ENCODE data around the gene CRACR2A. TPM values are rescaled to one million over a fixed set of nuclear protein-coding genes. Genes with fewer than 3 reads are reported as not detected.
A peak's percentile ranks its signal among the peaks of the same experiment; 100 is the strongest.

CRACR2A gene
- total and polyA plus RNA-seq, 7 experiments from 2014 or later = 8.2 to 40.3 (median 31.4) TPM

DNA sequence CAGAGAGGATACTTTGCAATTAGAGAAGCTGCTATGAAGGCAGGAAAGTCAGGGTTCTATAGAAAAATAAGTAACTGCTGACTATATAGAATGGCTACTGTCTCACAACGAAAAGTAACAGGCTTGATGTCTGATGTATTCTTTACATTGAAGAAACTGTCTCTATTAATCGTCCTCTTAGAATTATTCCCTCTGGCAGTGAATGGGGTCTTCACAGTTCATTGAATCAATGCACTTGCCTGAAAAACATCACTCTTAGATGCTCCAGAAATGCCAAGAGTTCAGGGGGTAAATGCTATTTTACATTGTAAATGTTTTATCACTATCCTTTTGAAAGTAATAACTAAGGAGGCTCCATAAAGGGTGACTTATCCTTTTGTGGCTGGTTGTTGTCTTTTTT, 37.7 kb upstream of the CRACR2A start:
- Histone ChIP-seq H3K27ac (ENCODE audit: low read depth, low read length) (no peak overlapping the region), H3K36me3 (ENCODE audit: control insufficient read depth in 2 of 3, insufficient read depth in 3 of 3, low read length in 3 of 3) (no peaks in the 10 kb centered on the region), H3K4me3 (ENCODE audit: low read length) (no peak overlapping the region), H3K4me1 (ENCODE audit: control insufficient read depth in 2 of 2, insufficient read depth in 2 of 2, low read length in 2 of 2) (no peaks in the 10 kb centered on the region), H3K9me3 (ENCODE audit: control insufficient read depth in 2 of 3, low read length in 3 of 3) (no peaks in the 10 kb centered on the region), H3K27me3 (ENCODE audit: control insufficient read depth in 2 of 2, insufficient read depth in 2 of 2, low read length in 2 of 2) (no peaks in the 10 kb centered on the region)
- no peaks in the 10 kb centered on the region for H3K4me1 Mint-ChIP-seq
- no peak overlapping the region for H3K4me3 Mint-ChIP-seq
- peaks cover 0 to 11% (median 5%) of the 10 kb centered on the region in 11 donors for H3K9me3 Mint-ChIP-seq
- CTCF ChIA-PET = no interaction called here
- intact Hi-C loops (cut with micrococcal nuclease) = no loop called here
- POLR2A ChIA-PET = no interaction called here
- ATAC-seq = no peak
- no peaks in the 10 kb centered on the region for H3K27me3 Mint-ChIP-seq
- no peak for DNase-seq
- no peak overlapping the region for H3K27ac Mint-ChIP-seq
- H3K36me3 Mint-ChIP-seq = peaks cover 21 to 59% (median 43%) of the 10 kb centered on the region in 5 donors

DNA sequence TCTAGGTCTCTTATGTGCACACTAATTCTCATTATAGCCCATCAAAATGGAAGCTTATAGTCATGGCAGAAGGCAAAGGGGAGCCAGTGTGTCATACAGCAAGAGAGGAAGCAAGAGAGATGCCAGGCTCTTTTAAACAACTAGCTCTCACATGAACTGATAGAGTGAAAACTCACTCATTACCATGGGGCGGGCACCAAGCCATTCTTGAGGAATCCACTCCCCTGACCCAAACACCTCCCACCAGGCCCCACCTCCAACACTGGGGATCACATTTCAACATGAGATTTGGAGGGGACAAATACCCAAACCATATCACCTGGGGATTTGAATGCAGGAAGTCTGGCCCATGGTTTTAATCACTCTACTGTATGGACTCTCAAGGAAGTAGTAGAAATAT, 36.9 kb upstream of the CRACR2A start:
- Histone ChIP-seq H3K36me3 (ENCODE audit: control insufficient read depth in 2 of 3, insufficient read depth in 3 of 3, low read length in 3 of 3) (no peaks in the 10 kb centered on the region), H3K9me3 (ENCODE audit: control insufficient read depth in 2 of 3, low read length in 3 of 3) (no peaks in the 10 kb centered on the region), H3K27ac (ENCODE audit: low read depth, low read length) (no peak overlapping the region), H3K27me3 (ENCODE audit: control insufficient read depth in 2 of 2, insufficient read depth in 2 of 2, low read length in 2 of 2) (no peaks in the 10 kb centered on the region), H3K4me1 (ENCODE audit: control insufficient read depth in 2 of 2, insufficient read depth in 2 of 2, low read length in 2 of 2) (no peaks in the 10 kb centered on the region), H3K4me3 (ENCODE audit: low read length) (no peak overlapping the region)
- Mint-ChIP-seq H3K9me3 (peaks cover 0 to 11% (median 5%) of the 10 kb centered on the region in 11 donors), H3K36me3 (peaks cover 21 to 59% (median 39%) of the 10 kb centered on the region in 5 donors), H3K4me3 (no peak overlapping the region), H3K4me1 (no peaks in the 10 kb centered on the region), H3K27ac (no peak overlapping the region), H3K27me3 (no peaks in the 10 kb centered on the region)
- ChIA-PET POLR2A (no interaction called here), CTCF (interaction anchor here (1.1 kb wide), 1 partner anchor 490 kb away, joined by 4 read pairs; no protein-coding TSS in a partner anchor)
- intact Hi-C loops (cut with micrococcal nuclease) = no loop called here
- ATAC-seq (no peak), DNase-seq (no peak)

GRCh38 chr12:3777206-3777809, 24.4 kb upstream of the CRACR2A start:
- Histone ChIP-seq H3K27me3 (ENCODE audit: control insufficient read depth in 2 of 2, insufficient read depth in 2 of 2, low read length in 2 of 2) (no peaks in the 10 kb centered on the region), H3K36me3 (ENCODE audit: control insufficient read depth in 2 of 3, insufficient read depth in 3 of 3, low read length in 3 of 3) (no peaks in the 10 kb centered on the region), H3K9me3 (ENCODE audit: control insufficient read depth in 2 of 3, low read length in 3 of 3) (no peaks in the 10 kb centered on the region), H3K27ac (ENCODE audit: low read depth, low read length) (no peak overlapping the region), H3K4me3 (ENCODE audit: low read length) (no peak overlapping the region), H3K4me1 (ENCODE audit: control insufficient read depth in 2 of 2, insufficient read depth in 2 of 2, low read length in 2 of 2) (no peaks in the 10 kb centered on the region)
- DNase-seq (peak in 6 of 9 donors; percentile 26 to 46 (median 33)), ATAC-seq (peak; percentile 52)
- Mint-ChIP-seq H3K4me1 (peaks cover 3 to 10% (median 5%) of the 10 kb centered on the region in 7 donors), H3K27me3 (peaks cover 0 to 4% (median 0%) of the 10 kb centered on the region in 5 donors), H3K36me3 (peaks cover 0 to 3% (median 1%) of the 10 kb centered on the region in 5 donors), H3K4me3 (no peak overlapping the region), H3K9me3 (peaks cover 0 to 2% (median 0%) of the 10 kb centered on the region in 11 donors), H3K27ac (no peak overlapping the region)
- ChIA-PET POLR2A (interaction anchor here (0.9 kb wide), 1 partner anchor 35 kb away, joined by 3 read pairs; no protein-coding TSS in a partner anchor), CTCF (interaction anchor here (1.0 to 2.1 kb wide), 3 partner anchors 10 to 478 kb away, joined by 3 to 14 read pairs (median 6); no protein-coding TSS in a partner anchor)
- intact Hi-C loops (cut with micrococcal nuclease) = loop anchor here (1.0 to 2.0 kb wide), 3 partner anchors 119 to 477 kb away; no protein-coding TSS in a partner anchor

- no peaks in the 10 kb centered on the region for H3K9me3 ChIP-seq (ENCODE audit: control insufficient read depth in 2 of 3, low read length in 3 of 3)
- peaks cover 0 to 2% (median 0%) of the 10 kb centered on the region in 11 donors for H3K9me3 Mint-ChIP-seq
- CTCF ChIA-PET = interaction anchor here (0.9 kb wide), 1 partner anchor 136 kb away, joined by 3 read pairs; no protein-coding TSS in a partner anchor
- no peaks in the 10 kb centered on the region for H3K4me1 ChIP-seq (ENCODE audit: control insufficient read depth in 2 of 2, insufficient read depth in 2 of 2, low read length in 2 of 2)
- no peak overlapping the region for H3K27ac Mint-ChIP-seq
- peaks cover 5 to 16% (median 10%) of the 10 kb centered on the region in 7 donors for H3K4me1 Mint-ChIP-seq
- H3K4me3 ChIP-seq (ENCODE audit: low read length) = no peak overlapping the region
- H3K27ac ChIP-seq (ENCODE audit: low read depth, low read length) = no peak overlapping the region
- H3K36me3 Mint-ChIP-seq = peaks cover 0 to 3% (median 3%) of the 10 kb centered on the region in 5 donors
- DNase-seq = no peak
- H3K27me3 Mint-ChIP-seq = no peaks in the 10 kb centered on the region
- ATAC-seq = no peak
- no peaks in the 10 kb centered on the region for H3K27me3 ChIP-seq (ENCODE audit: control insufficient read depth in 2 of 2, insufficient read depth in 2 of 2, low read length in 2 of 2)
- H3K36me3 ChIP-seq (ENCODE audit: control insufficient read depth in 2 of 3, insufficient read depth in 3 of 3, low read length in 3 of 3) = no peaks in the 10 kb centered on the region
- intact Hi-C loops (cut with micrococcal nuclease) = loop anchor here in 1 of 2 donors (2.0 kb wide), 1 partner anchor 117 kb away; no protein-coding TSS in a partner anchor
- POLR2A ChIA-PET = no interaction called here
- H3K4me3 Mint-ChIP-seq = no peak overlapping the region
Measured at GRCh38 chr12:3775385-3776035, 22.6 kb upstream of the CRACR2A start.

DNA sequence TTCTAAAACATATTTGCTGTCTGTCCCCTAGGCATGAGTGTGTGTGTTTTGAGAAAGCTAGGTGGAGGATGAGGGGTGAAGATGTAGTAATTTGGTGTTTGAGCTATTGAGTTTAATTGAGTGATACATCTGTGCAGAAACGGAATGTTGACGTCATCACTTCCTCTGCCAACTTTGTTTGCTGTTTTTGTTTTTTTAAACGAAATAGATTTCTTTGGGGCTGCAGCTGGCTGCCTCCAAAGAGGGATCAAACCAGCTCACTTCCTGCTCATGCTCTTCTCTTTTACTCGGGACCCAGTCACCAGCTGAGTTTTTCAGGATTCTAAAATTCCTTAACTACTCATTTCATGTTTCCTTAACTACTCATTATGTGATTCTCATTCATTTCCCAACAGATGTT, 19.5 kb upstream of the CRACR2A start:
- H3K4me1 ChIP-seq (ENCODE audit: control insufficient read depth in 2 of 2, insufficient read depth in 2 of 2, low read length in 2 of 2) = no peaks in the 10 kb centered on the region
- Mint-ChIP-seq H3K27me3 (no peaks in the 10 kb centered on the region), H3K4me3 (no peak overlapping the region), H3K9me3 (no peaks in the 10 kb centered on the region), H3K36me3 (peaks cover 0 to 3% (median 3%) of the 10 kb centered on the region in 5 donors), H3K4me1 (peaks cover 5 to 16% (median 10%) of the 10 kb centered on the region in 7 donors), H3K27ac (peak overlapping the region in 2 of 9 donors; percentile 19 to 33)
- H3K9me3 ChIP-seq (ENCODE audit: control insufficient read depth in 2 of 3, low read length in 3 of 3) = no peaks in the 10 kb centered on the region
- ChIA-PET POLR2A (no interaction called here), CTCF (interaction anchor here (0.6 to 0.9 kb wide), 3 partner anchors 39 to 501 kb away, joined by 3 to 5 read pairs (median 4); no protein-coding TSS in a partner anchor)
- no peaks in the 10 kb centered on the region for H3K36me3 ChIP-seq (ENCODE audit: control insufficient read depth in 2 of 3, insufficient read depth in 3 of 3, low read length in 3 of 3)
- intact Hi-C loops (cut with micrococcal nuclease) = no loop called here
- DNase-seq (peak in 3 of 9 donors; percentile 21 to 45 (median 32)), ATAC-seq (no peak)
- no peak overlapping the region for H3K4me3 ChIP-seq (ENCODE audit: low read length)
- no peaks in the 10 kb centered on the region for H3K27me3 ChIP-seq (ENCODE audit: control insufficient read depth in 2 of 2, insufficient read depth in 2 of 2, low read length in 2 of 2)
- H3K27ac ChIP-seq (ENCODE audit: low read depth, low read length) = no peak overlapping the region

- Mint-ChIP-seq H3K4me1 (peaks cover 5 to 16% (median 10%) of the 10 kb centered on the region in 7 donors), H3K27me3 (no peaks in the 10 kb centered on the region), H3K4me3 (no peak overlapping the region), H3K27ac (peak overlapping the region in 1 of 9 donors; percentile 27), H3K9me3 (no peaks in the 10 kb centered on the region), H3K36me3 (peaks cover 0 to 5% (median 3%) of the 10 kb centered on the region in 5 donors)
- Histone ChIP-seq H3K36me3 (ENCODE audit: control insufficient read depth in 2 of 3, insufficient read depth in 3 of 3, low read length in 3 of 3) (no peaks in the 10 kb centered on the region), H3K27ac (ENCODE audit: low read depth, low read length) (no peak overlapping the region), H3K27me3 (ENCODE audit: control insufficient read depth in 2 of 2, insufficient read depth in 2 of 2, low read length in 2 of 2) (no peaks in the 10 kb centered on the region), H3K9me3 (ENCODE audit: control insufficient read depth in 2 of 3, low read length in 3 of 3) (no peaks in the 10 kb centered on the region), H3K4me3 (ENCODE audit: low read length) (no peak overlapping the region), H3K4me1 (ENCODE audit: control insufficient read depth in 2 of 2, insufficient read depth in 2 of 2, low read length in 2 of 2) (no peaks in the 10 kb centered on the region)
- intact Hi-C loops (cut with micrococcal nuclease) = no loop called here
- no peak for ATAC-seq
- ChIA-PET POLR2A (no interaction called here), CTCF (interaction anchor here (0.6 to 1.1 kb wide), 3 partner anchors 38 to 472 kb away, joined by 4 to 5 read pairs (median 5); no protein-coding TSS in a partner anchor)
- no peak for DNase-seq
Measured at GRCh38 chr12:3771853-3772252, 18.9 kb upstream of the CRACR2A start.
